Measurements from ENCODE around the gene MTHFD2.

MTHFD2 gene

DNA sequence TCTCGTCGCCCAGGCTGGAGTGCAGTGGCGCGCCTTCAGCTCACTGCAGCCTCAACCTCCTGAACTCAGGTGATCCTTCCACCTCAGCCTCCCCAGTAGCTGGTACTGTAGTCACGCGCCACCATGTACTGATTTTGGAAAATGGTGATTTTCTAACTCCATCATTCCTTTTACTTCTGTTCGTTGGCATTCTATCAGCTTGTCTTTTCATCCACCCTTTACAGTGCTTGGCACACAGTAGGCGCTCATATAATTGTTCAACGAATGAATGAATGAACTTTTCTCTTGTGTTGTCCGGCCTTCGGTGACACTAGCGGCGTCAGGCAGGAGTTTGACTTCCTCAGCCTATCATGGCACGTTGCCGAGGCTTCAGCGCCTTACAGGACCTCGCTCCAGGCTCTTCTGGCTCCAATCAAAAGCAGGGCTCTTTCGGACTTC lies 373 bp upstream of the MTHFD2 start:
- DNase-seq (ENCODE audit: extremely low read depth, low read depth), result no peak
- TF ChIP-seq, protein P1, sequence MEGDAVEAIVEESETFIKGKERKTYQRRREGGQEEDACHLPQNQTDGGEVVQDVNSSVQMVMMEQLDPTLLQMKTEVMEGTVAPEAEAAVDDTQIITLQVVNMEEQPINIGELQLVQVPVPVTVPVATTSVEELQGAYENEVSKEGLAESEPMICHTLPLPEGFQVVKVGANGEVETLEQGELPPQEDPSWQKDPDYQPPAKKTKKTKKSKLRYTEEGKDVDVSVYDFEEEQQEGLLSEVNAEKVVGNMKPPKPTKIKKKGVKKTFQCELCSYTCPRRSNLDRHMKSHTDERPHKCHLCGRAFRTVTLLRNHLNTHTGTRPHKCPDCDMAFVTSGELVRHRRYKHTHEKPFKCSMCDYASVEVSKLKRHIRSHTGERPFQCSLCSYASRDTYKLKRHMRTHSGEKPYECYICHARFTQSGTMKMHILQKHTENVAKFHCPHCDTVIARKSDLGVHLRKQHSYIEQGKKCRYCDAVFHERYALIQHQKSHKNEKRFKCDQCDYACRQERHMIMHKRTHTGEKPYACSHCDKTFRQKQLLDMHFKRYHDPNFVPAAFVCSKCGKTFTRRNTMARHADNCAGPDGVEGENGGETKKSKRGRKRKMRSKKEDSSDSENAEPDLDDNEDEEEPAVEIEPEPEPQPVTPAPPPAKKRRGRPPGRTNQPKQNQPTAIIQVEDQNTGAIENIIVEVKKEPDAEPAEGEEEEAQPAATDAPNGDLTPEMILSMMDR (IDR thresholded peaks at IDR 0.05; ENCODE audit: low read depth, low read length), result no peak

DNA sequence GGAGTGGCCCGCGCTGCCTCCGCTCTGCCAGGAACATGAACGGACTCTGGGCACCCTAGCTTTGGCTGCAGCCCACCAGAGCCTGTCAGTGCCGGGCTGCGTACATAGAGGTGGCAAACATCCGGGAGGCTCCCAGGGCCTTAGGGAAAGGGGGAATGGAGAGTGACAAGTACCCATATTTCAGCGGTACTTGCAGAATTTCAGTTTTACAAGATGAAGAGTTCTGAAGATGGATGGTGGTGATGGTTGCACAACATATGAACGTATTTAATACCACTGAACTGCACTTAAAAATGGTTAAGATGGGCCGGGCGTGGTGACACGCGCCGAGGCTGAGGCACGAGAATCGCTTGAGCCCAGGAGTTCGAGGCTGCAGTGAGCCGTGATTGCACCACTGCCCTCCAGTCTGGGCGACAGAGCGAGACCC lies 873 bp downstream of the MTHFD2 start:
- DNase-seq (ENCODE audit: extremely low read depth, low read depth), result no peak

DNA sequence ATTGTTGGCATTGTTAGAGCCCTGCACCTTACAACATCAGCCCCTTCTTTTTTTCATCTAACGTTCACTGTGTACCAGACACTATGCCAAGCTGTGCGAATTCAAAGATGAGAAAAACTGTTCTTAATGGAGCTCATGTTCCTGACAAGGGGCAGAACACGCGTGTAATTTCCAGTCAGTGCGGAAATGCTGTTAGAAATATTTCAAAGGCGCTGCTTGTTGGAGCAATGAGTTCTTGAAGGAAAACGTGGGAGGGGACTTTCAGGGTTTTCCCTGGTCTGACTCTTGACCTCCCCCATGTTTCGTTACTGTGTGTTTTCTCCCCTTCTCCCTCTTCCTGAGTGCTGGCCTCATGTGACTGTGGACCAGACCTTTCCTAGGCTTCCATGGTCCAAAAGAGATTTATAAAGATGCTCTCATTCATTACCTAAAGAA lies 1.5 kb downstream of the MTHFD2 start:
- TF ChIP-seq, protein P1 (IDR thresholded peaks at IDR 0.05; ENCODE audit: low read depth, low read length), result no peak
- DNase-seq (ENCODE audit: extremely low read depth, low read depth), result no peak

More for the DNA sequence above, 873 bp downstream of the MTHFD2 start:
- TF ChIP-seq, protein P1 (IDR thresholded peaks at IDR 0.05; ENCODE audit: low read depth, low read length), result no peak

DNA sequence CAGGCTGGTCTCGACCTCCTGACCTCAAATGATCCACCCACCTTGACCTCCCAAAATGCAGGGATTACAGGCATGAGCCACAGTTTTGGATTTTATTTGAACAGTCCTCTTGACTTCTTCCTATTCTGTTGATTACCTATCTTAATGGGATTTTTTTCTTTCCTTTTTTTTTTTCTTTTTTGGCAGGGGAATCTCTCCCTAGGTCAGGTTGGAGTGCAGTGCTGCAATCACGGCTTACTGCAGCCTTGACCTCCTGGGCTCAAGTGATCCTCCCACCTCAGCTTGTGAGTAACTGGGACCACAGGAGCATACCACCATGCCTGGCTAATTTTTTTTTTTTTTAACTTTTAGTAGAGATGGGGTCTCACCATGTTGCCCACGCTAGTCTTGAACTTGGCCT lies 2.8 kb downstream of the MTHFD2 start:
- no peak for DNase-seq (ENCODE audit: extremely low read depth, low read depth)
- TF ChIP-seq, protein P1 (IDR thresholded peaks at IDR 0.05; ENCODE audit: low read depth, low read length), result no peak

DNA sequence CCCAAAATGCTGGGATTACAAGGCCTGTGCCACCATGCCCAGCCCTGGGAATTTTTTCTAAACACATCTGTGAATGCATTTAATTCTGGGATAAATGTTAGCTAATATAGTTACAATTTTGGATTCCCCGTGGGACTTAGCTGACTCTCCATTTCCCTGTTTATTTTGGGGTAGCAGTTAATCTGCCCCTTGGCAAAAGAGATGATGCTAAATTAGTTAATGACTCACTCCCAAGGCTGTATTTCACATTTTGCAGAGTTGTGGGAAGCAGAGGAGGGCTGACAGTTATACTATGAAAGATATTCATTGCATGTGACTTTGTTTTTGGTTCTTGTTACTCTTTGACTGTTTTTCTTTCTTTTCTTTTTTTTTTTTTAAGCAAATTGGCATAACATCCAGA lies 3.2 kb downstream of the MTHFD2 start:
- DNase-seq (ENCODE audit: extremely low read depth, low read depth), result peak; percentile 73
- TF ChIP-seq, protein P1 (IDR thresholded peaks at IDR 0.05; ENCODE audit: low read depth, low read length), result no peak

DNA sequence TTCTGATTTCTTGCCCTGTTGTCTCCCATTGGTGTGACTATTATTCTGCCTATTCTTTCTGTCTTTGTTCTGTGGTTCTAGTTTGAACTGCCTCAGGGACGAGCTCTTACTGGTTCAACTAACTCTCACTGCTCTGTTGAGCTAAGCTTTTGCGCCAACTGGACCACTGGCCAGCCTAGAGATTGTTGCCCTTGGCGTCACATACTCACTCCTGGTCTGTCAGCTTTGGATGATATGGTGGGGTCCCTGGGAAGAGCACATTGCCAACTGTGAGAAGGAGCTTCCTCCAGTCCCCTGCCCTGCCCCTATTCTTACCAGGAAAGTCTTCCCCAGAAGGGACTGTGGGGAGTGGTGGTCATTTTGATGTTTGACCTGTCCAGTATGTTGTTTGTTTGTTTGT lies 6.0 kb downstream of the MTHFD2 start:
- no peak for DNase-seq (ENCODE audit: extremely low read depth, low read depth)
- TF ChIP-seq, protein P1 (IDR thresholded peaks at IDR 0.05; ENCODE audit: low read depth, low read length), result no peak

DNA sequence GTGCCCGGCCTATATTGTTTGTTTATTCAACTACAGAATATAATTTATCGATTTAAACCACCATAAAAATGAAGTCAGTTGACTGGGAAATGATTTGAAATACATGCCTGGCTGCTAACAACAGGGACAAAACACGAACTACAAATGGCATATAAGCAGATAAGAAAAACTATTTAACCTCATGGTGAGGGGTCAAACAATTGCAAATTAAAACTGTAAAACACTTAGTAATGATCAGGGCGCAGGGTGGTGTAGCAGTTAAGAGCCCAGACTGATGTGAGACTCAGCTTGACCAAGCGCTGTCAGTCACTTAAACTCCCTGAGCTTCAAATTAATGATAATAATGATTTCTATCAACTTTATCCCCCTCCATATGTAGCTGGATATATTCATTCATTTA lies 6.7 kb downstream of the MTHFD2 start:
- no peak for DNase-seq (ENCODE audit: extremely low read depth, low read depth)
- TF ChIP-seq, protein P1 (IDR thresholded peaks at IDR 0.05; ENCODE audit: low read depth, low read length), result no peak

Data from AG09319 (cell line).